GM18867 (cell line): ENCODE data around the gene CTAG1A.
"Not testable (repeated sequence)": the region's sequence is repeated elsewhere in the genome, so short reads cannot be mapped to it uniquely, and the experiment has no call there.

Experiments
- ATAC-seq: cut with Tn5 transposase; IDR thresholded peaks from one replicate; pipeline ENCODE4 v1.9.1; 2021; ENCODE audit warnings: mild to moderate bottlenecking, moderate library complexity; ENCODE audit not compliant: unreplicated experiment

Gene CTAG1A

DNA sequence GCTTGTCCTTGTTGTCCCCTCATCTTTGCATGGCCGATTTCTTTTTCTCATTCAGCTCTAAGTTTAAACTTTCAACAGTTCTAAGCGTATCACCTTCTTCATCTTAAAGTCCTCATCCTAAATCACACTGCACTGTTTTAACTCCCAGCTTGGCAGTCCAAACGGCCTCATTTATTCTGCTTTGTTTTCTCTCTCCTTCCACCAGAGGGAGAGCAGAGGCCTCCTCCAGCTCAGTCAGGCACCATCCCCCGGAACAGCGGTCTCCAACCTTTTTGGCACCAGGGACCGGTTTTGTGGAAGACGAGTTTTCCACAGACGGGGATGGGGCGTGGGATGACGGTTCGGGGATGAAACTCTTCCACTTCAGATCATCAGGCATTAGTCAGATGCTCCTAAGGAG is 14.6 kb upstream of the CTAG1A start:
- not testable (repeated sequence) for ATAC-seq

DNA sequence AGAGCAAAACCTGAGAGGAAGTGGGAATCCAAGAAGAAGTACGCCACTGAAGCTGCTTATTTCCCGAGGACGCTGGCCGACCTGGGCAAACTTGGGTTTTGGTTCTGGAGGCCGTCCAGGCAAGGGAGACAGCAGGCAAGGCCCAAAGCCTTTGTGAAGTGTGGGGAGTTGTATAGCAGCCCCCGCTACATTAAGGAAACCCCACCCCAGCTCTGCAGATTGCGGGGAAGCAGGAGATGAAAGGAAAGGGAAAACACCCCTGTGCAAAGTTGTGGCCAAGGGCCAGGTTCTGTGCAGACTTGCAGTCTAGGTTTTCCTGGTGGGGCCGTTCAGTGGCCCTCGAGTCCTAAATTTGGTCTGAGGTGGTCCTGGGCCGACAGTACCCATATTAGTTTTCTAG is 11.9 kb upstream of the CTAG1A start:
- not testable (repeated sequence) for ATAC-seq

DNA sequence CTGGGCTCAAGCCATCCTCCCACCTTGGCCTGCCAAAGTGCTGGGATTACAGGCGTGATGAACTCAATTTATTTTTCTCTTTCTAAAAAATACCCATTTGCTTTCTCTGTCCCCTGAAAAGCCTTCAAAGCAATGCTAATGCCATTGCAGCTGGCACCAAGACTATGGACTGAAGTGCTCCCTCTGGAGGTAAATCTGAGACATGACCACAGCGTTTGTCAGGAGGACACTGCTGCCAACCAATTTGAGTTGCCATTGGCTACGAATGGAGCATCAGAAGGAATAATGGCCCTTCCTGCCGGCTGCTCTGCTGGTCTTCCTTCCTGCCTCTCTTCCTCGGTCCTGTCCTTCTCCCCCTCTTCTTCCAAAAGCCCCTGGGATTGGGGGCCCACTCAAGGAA is 9.9 kb upstream of the CTAG1A start:
- ATAC-seq = peak; percentile 48

DNA sequence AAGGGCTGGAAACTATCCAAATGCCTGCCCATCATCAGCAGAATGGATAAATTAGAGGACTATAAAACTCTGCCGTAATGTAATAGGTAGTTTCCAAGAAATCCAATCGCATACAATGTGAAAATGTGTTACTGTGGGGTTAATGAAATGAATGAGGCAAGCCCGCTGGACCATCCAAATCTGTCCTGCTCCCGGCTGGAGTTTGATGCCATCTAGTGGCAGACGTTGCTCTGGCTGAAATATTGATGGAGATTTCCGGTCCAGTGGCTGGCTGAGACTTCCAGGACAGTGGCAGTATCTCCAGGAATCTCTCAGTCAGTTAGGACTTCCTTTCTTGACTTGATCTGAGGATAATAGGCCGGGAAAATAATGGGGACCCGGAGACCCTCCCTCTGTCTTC is 1.9 kb upstream of the CTAG1A start:
- not testable (repeated sequence) for ATAC-seq

- ATAC-seq = not testable (repeated sequence)
Measured at GRCh38 chrX:154590415-154590814, 5.5 kb downstream of the CTAG1A start.

DNA sequence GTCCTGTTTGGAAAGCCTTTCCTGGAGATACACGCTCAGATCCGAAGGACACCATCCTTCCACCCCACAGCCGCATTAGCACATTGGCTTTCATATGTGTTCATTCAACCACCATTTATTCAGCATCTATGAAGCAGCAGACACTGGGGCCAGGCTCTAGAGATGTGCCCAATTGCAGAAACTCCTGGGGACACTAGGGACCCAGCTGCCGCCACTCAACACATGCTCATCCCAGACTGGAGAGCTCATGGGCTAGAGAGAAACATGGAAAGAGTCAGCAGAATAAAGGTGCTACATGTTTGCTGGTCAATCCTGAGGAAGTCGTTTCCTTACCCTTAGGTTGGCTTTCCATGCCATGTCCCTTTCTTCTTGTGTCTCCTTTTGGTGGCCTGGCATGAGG is 7.6 kb downstream of the CTAG1A start:
- no peak for ATAC-seq

DNA sequence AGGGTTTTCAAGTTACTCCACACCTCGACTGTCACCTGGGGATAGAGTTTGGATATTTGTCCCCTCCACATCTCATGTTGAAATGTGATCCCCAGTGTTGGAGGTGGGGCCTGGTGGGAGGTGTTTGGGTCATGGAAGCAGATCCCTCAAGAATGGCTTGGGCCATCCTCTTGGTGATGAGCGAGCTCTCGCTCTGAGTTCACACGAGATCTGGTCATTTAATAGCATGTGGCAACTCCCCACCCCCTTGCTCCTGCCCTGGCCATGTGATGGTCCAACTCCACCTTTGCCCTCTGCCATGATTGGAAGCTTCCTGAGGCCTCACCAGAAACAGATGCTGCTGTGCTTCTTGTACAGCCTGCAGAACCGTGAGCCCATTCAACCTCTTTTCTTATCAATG is 8.3 kb downstream of the CTAG1A start:
- no peak for ATAC-seq

- no peak for ATAC-seq
Measured at GRCh38 chrX:154594491-154594890, 9.6 kb downstream of the CTAG1A start.

DNA sequence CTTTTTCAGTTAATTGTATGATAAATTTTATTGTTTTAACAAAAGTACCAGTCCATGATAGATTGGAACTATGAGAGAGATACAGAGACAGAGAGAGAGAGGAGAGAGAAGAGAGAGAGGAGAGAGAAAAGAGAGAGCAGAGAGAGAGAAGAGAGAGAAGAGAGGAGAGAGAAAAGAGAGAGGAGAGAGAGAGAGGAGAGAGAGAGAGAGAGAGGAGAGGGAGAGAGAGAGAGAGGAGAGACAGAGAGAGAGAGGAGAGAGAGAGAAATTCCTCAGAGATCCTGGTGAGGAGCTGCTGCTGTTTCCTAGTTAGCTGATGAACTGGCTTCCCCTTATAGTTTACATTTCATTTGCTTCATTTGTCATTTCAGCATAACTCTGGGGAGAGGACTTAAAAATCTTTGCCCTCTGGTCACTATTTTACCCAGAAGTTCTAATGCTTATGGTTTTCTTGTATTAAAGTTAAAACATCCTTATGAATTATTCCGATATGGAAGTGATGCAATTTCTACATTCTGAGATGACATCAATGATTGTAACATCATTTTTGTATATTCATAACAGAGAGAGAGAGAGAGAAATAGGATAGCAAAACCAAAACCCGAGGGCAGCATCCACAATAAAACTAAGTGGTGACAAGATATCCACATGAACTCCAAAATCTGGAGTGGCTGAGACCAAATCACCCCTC is 10.8 kb downstream of the CTAG1A start:
- ATAC-seq = no peak

- ATAC-seq = no peak
Measured at GRCh38 chrX:154596290-154596929, 11.5 kb downstream of the CTAG1A start.

GRCh38 chrX:154597221-154597620 is 12.3 kb downstream of the CTAG1A start:
- no peak for ATAC-seq

GRCh38 chrX:154598656-154599055 is 13.7 kb downstream of the CTAG1A start:
- no peak for ATAC-seq

DNA sequence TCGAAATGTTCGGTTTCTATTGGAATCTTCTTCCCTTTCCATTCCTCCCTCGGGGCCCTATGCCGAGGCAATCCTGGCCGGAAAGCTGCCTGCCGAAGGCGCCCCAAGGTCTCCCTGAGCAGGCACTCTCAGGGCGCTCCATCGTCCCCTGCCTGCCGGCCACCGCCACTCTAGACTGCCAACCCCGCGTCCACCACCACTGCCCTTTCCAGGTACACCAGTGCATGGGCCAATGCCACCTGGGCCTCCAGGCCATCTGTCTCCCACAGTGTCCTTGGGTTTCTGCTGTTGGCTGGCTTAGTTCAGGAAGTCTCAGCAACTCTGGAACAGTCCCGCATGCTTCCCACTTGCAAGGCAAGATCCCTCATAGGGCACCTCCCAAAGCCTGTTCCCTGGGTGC is 14.6 kb downstream of the CTAG1A start:
- ATAC-seq = no peak

DNA sequence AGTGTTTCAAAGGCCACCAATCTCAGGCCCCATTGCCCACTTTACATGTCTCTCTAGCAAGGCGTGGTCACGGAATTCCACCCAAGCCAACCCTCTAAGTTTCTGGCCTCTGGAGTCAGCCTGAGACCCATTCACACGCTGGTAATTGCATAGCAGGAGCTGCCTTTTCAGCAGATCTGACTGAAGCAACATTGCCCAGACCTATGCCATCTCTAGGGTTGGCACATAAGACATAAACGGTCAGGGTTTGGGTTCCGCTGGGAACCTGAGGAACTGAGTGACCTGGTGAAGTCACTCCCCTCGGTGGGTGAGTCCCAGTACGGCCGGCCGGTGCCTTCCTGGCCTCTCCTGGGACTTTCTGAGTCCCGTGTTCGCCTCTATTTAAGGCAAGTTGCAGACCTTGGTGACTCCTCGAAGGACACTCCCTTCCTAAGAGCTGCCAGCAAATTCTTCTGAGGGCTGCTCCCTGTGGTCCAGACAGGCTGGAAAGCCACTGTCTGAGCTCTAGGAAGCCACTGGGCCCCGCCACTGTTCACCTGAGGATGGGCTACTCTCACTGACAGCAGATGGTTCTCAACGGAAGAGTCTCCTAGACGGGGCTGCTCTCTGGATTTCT is 15.9 kb downstream of the CTAG1A start:
- ATAC-seq = no peak

DNA sequence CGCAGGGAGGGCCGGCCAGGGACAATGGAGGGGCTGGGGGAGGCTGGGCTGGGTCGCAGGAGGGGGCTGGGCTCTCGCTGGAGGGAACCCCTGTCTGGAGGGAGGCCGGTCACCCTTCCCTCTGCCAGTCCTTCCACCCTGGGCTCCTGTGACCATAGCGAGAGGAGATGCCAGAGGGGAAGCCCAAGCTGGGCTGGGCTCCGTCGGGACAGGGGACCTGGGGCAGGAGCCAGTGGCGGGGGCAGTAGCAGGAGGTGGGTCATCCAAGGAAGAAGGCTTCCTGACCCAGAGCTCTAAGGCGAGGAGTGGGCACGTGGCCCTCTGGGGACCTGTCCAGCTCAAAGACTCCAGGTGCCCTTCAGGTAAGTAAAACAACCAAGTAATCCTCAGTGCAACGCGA is 17.3 kb downstream of the CTAG1A start:
- no peak for ATAC-seq

- ATAC-seq = no peak
Measured at GRCh38 chrX:154602766-154603437, 18.0 kb downstream of the CTAG1A start.

DNA sequence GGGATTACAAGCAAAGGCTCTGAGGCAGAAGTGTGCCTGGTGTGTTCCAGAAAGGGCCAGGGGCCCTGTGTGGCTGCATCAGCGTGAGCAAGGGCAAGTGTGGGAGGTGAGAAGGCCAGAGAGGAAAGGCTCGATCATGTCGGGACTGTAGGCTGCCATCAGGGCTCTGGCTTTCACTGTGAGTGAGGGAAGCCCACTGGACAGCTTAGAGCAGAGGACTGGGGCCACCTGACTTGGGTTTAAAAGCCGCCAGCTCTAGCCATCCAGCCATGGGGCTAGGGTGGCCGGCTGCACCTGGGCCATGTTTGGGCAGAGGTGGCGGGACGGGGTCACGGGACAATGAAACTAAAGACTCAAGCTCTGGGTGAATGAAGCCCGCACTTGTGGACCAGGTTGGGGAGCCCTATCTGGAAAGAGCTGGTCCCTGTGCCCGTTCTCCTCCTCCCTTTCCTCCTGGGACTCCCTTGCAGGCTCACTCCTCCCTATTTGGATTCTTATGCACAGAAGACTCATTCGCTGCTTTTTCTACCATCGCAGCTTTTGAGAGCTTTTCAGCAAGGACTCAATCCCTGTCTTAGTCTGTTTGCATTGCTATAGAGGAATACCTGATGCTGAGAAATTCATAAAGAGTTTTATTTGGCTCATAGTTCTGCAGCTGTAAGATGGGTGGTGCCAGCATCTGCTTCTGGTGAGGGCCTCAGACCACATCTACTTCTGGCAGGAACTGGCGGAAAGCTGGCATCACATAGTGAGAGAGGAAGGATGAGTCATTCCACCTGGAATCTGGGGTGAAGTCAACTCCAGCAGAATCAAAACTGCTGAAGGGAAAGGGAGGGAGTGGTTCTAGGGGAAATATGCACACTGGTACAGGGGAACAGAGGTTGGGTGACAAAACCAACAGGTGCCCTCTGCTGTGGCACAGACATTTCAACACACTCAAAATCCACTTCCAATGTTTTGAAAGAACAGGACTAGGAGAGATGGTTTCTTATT is 18.8 kb downstream of the CTAG1A start:
- no peak for ATAC-seq

DNA sequence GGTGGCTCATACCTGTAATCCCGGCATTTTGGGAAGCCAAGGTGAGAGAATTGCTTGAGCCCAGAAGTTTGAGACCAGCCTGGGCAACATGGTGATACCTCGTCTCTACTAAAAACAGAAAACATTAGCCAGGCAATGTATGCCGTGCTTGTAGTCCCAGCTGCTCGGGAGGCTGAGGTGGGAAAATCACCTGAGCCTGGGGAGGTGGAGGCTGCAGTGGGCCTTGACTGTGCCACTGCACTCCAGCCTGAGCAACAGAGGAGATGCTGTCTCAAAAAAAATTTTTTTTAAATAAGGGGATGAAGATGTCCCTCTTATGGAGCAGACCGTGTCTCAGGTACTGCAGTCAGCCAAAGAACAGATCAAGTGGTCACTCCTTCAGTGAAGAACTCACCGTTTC is 20.6 kb downstream of the CTAG1A start:
- ATAC-seq = no peak

- ATAC-seq = no peak
Measured at GRCh38 chrX:154607370-154607769, 22.4 kb downstream of the CTAG1A start.

- ATAC-seq = not testable (repeated sequence)
Measured at GRCh38 chrX:154607976-154608375, 23.0 kb downstream of the CTAG1A start.

GRCh38 chrX:154608823-154609222 is 23.9 kb downstream of the CTAG1A start:
- not testable (repeated sequence) for ATAC-seq
